OCI-LY7 (cell line): ENCODE results near the gene SLC6A18. TPM values are rescaled to one million over a fixed set of nuclear protein-coding genes. Genes with fewer than 3 reads are reported as not detected.

Source experiments
- BruUV-seq: library from RNA; stranded (reverse); fragments of 400-500 nt; replicated peaks from 2 replicates; lab custom pipeline; 2021; lab: Mats Ljungman, UMichigan
- CTCF ChIA-PET: fragments of 300-600 bp; sonication (Branson Sonifier 250); formaldehyde crosslinking; loops from one replicate; lab custom pipeline; 2022; ENCODE audit warnings: antibody characterized with exemption; ENCODE audit not compliant: unreplicated experiment; lab: Charles Lee
- POLR2A ChIA-PET: fragments of 300-600 bp; sonication (Branson Sonifier 250); formaldehyde crosslinking; loops from one replicate; lab custom pipeline; 2022; ENCODE audit warnings: antibody characterized with exemption; lab: Charles Lee
- DNase-seq: peaks from one replicate; pipeline ENCODE4 v3.0.0-alpha.2; 2015; ENCODE audit warnings: low spot score
- H2AFZ ChIP-seq: fragments of 200-600 bp; sonication (generic), shearing (Covaris generic); 2 replicates; pipeline ENCODE4 v1.6.1; 2014; ENCODE audit warnings: mild to moderate bottlenecking, antibody characterized with exemption, low read length, moderate library complexity
- H3K27ac ChIP-seq: fragments of 200-600 bp; sonication (generic); 2 replicates; pipeline ENCODE4 v1.5.1; 2014; ENCODE audit warnings: mixed run types, low read depth, mild to moderate bottlenecking, moderate library complexity, low read length, inconsistent platforms; ENCODE audit not compliant: poor library complexity, severe bottlenecking
- H3K36me3 ChIP-seq: fragments of 200-600 bp; sonication (generic); 2 replicates; pipeline ENCODE4 v1.6.1; 2014; ENCODE audit warnings: mild to moderate bottlenecking, antibody characterized with exemption, low read length, moderate library complexity, mixed read lengths; ENCODE audit not compliant: insufficient read depth
- H3K4me1 ChIP-seq: fragments of 200-600 bp; sonication (generic); 2 replicates; pipeline ENCODE4 v1.5.1; 2014; ENCODE audit warnings: mild to moderate bottlenecking, low read length; ENCODE audit not compliant: insufficient read depth, poor library complexity, severe bottlenecking
- H3K4me2 ChIP-seq: fragments of 200-600 bp; sonication (generic); 2 replicates; pipeline ENCODE4 v1.6.1; 2014; ENCODE audit warnings: mild to moderate bottlenecking, low read length
- H3K4me3 ChIP-seq: fragments of 200-600 bp; sonication (generic); 2 replicates; pipeline ENCODE4 v1.5.1; 2014; ENCODE audit warnings: mild to moderate bottlenecking, low read depth, low read length; ENCODE audit not compliant: poor library complexity, severe bottlenecking
- H3K79me2 ChIP-seq: fragments of 200-600 bp; sonication (generic); 2 replicates; pipeline ENCODE4 v1.6.1; 2016; ENCODE audit warnings: low read depth, mild to moderate bottlenecking, low read length, moderate library complexity, mixed read lengths; ENCODE audit not compliant: insufficient read depth
- H3K9me2 ChIP-seq: fragments of 200-600 bp; sonication (generic); 2 replicates; pipeline ENCODE4 v1.6.1; 2016; ENCODE audit warnings: mild to moderate bottlenecking, low read length, mixed read lengths; ENCODE audit not compliant: insufficient read depth
- H3K9me3 ChIP-seq: fragments of 200-600 bp; sonication (generic); 2 replicates; pipeline ENCODE4 v1.6.1; 2014; ENCODE audit warnings: mild to moderate bottlenecking, mixed run types, low read length, mixed read lengths
- H4K20me1 ChIP-seq: fragments of 200-600 bp; sonication (generic); 2 replicates; pipeline ENCODE4 v1.6.1; 2014; ENCODE audit warnings: mild to moderate bottlenecking, antibody characterized with exemption, low read length, moderate library complexity, mixed read lengths; ENCODE audit not compliant: insufficient read depth
- EZH2phosphoT487 ChIP-seq: fragments of 200-600 bp; sonication (generic); IDR thresholded peaks from 2 replicates; pipeline ENCODE4 v1.6.1; 2018; ENCODE audit warnings: low read depth, borderline replicate concordance, mild to moderate bottlenecking, mixed run types, antibody characterized with exemption, low read length, moderate library complexity, mixed read lengths
- intact Hi-C: fragments of 100-400 bp; cut with micrococcal nuclease; formaldehyde crosslinking; loops from one replicate; pipeline ENCODE4 v1.10.0; 2022; ENCODE audit not compliant: unreplicated experiment
- total RNA-seq, 2 experiments: library from RNA; depleted of rRNA in 1 of 2; stranded (reverse); fragments of >200 nt in 1 of 2; shearing (Covaris generic) in 1 of 2; gene quantifications; 2 replicates each; pipeline ENCODE4 v1.2.3, GENCODE V29; 2014 to 2022
- TF ChIP-seq, protein P1 (sequence below): fragments of 200-600 bp; sonication (generic); conservative IDR thresholded peaks from 2 replicates; pipeline ENCODE4 v1.5.1; 2014; ENCODE audit warnings: mild to moderate bottlenecking, antibody characterized with exemption, low read length, moderate library complexity, mixed read lengths

The SLC6A18 gene
- total RNA-seq, 2 experiments from 2014 or later = not detected

- H3K36me3 ChIP-seq = no peaks in the 10 kb centered on the region
- ChIA-PET CTCF (no interaction called here), POLR2A (interaction anchor here (0.7 kb wide), 1 partner anchor 18 kb away, joined by 3 read pairs; no protein-coding TSS in a partner anchor)
- no peaks in the 10 kb centered on the region for H3K4me1 ChIP-seq
- no peaks in the 10 kb centered on the region for H3K9me3 ChIP-seq
- TF ChIP-seq EZH2phosphoT487 = no peak
- TF ChIP-seq, protein P1, sequence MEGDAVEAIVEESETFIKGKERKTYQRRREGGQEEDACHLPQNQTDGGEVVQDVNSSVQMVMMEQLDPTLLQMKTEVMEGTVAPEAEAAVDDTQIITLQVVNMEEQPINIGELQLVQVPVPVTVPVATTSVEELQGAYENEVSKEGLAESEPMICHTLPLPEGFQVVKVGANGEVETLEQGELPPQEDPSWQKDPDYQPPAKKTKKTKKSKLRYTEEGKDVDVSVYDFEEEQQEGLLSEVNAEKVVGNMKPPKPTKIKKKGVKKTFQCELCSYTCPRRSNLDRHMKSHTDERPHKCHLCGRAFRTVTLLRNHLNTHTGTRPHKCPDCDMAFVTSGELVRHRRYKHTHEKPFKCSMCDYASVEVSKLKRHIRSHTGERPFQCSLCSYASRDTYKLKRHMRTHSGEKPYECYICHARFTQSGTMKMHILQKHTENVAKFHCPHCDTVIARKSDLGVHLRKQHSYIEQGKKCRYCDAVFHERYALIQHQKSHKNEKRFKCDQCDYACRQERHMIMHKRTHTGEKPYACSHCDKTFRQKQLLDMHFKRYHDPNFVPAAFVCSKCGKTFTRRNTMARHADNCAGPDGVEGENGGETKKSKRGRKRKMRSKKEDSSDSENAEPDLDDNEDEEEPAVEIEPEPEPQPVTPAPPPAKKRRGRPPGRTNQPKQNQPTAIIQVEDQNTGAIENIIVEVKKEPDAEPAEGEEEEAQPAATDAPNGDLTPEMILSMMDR = no peak
- H4K20me1 ChIP-seq = no peaks in the 10 kb centered on the region
- H3K27ac ChIP-seq = no peak overlapping the region
- no peak for DNase-seq
- no peak overlapping the region for H2AFZ ChIP-seq
- no peaks in the 10 kb centered on the region for H3K79me2 ChIP-seq
- no TSS peak for BruUV-seq
- intact Hi-C loops = no loop called here
- no peaks in the 10 kb centered on the region for H3K9me2 ChIP-seq
- H3K4me3 ChIP-seq = no peak overlapping the region
- H3K4me2 ChIP-seq = no peak overlapping the region
These were observed 46.4 kb upstream of the SLC6A18 start for GRCh38 chr5:1178529-1179382.

- BruUV-seq = no TSS peak
- Histone ChIP-seq H3K4me3 (no peak overlapping the region), H4K20me1 (no peaks in the 10 kb centered on the region), H3K4me1 (no peaks in the 10 kb centered on the region), H2AFZ (no peak overlapping the region), H3K9me2 (no peaks in the 10 kb centered on the region), H3K27ac (no peak overlapping the region), H3K36me3 (no peaks in the 10 kb centered on the region), H3K4me2 (no peak overlapping the region), H3K79me2 (no peaks in the 10 kb centered on the region), H3K9me3 (no peaks in the 10 kb centered on the region)
- intact Hi-C loops = no loop called here
- no peak for DNase-seq
- TF ChIP-seq EZH2phosphoT487 = no peak
- TF ChIP-seq, protein P1 = no peak
- ChIA-PET POLR2A (no interaction called here), CTCF (no interaction called here)
These were observed 45.8 kb upstream of the SLC6A18 start for GRCh38 chr5:1179383-1179715.

DNA sequence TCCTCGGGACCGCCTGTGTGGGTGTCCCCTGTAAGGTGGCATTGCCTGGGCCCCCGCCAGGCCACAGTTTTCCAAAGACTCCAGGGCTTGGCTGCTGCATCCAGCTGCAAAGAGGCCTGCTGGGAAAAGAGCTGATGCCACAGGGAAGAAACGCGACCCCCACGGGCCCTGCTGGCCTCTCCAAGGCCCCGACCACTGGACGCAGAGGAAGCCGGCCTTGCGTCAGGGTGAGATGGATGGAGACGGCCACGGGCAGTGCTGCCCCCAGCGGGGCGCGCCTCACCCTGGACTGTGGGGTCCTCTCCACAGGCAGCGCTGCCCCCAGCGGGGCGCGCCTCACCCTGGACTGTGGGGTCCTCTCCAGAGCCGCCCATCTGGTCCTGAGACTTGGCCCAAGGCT is 45.1 kb upstream of the SLC6A18 start:
- no TSS peak for BruUV-seq
- POLR2A ChIA-PET = no interaction called here
- intact Hi-C loops = no loop called here

More for the DNA sequence above, 45.1 kb upstream of the SLC6A18 start:
- no peaks in the 10 kb centered on the region for H3K9me2 ChIP-seq
- no peak overlapping the region for H3K4me2 ChIP-seq
- no peaks in the 10 kb centered on the region for H3K36me3 ChIP-seq
- H3K79me2 ChIP-seq = no peaks in the 10 kb centered on the region
- TF ChIP-seq EZH2phosphoT487 = no peak
- TF ChIP-seq, protein P1 = no peak
- no peak overlapping the region for H3K27ac ChIP-seq
- H3K9me3 ChIP-seq = no peaks in the 10 kb centered on the region
- no peaks in the 10 kb centered on the region for H4K20me1 ChIP-seq
- CTCF ChIA-PET = no interaction called here
- H3K4me1 ChIP-seq = no peaks in the 10 kb centered on the region
- DNase-seq = no peak
- H3K4me3 ChIP-seq = no peak overlapping the region
- no peak overlapping the region for H2AFZ ChIP-seq
